ENCODE data around the gene NKX1-2.
"Not testable (repeated sequence)": the region's sequence is repeated elsewhere in the genome, so short reads cannot be mapped to it uniquely, and the experiment has no call there.

NKX1-2 gene

GRCh38 chr10:124449170-124450011, 444 bp downstream of the NKX1-2 start:
- no peak for DNase-seq (ENCODE audit: low read depth in 3 of 3)

GRCh38 chr10:124448696-124449169, 1.1 kb downstream of the NKX1-2 start:
- DNase-seq (ENCODE audit: low read depth in 3 of 3) = no peak

GRCh38 chr10:124447751-124448466, 1.9 kb downstream of the NKX1-2 start:
- DNase-seq (ENCODE audit: low read depth in 3 of 3) = no peak

- no peak for DNase-seq (ENCODE audit: low read depth in 3 of 3)
These were observed 2.7 kb downstream of the NKX1-2 start for GRCh38 chr10:124446830-124447750.

- DNase-seq (ENCODE audit: low read depth in 3 of 3) = not testable (repeated sequence)
These were observed 8.1 kb downstream of the NKX1-2 start for GRCh38 chr10:124441694-124442093.

- DNase-seq (ENCODE audit: low read depth in 3 of 3) = no peak
These were observed 13.6 kb downstream of the NKX1-2 start for GRCh38 chr10:124436191-124436638.

- not testable (repeated sequence) for DNase-seq (ENCODE audit: low read depth in 3 of 3)
These were observed 14.2 kb downstream of the NKX1-2 start for GRCh38 chr10:124435683-124436082.

- DNase-seq (ENCODE audit: low read depth in 3 of 3) = no peak
These were observed 16.4 kb downstream of the NKX1-2 start for GRCh38 chr10:124433461-124433860.

- DNase-seq (ENCODE audit: low read depth in 3 of 3) = no peak
These were observed 19.8 kb downstream of the NKX1-2 start for GRCh38 chr10:124430077-124430476.

- no peak for DNase-seq (ENCODE audit: low read depth in 3 of 3)
These were observed 20.3 kb downstream of the NKX1-2 start for GRCh38 chr10:124429576-124429975.

- DNase-seq (ENCODE audit: low read depth in 3 of 3) = no peak
These were observed 21.5 kb downstream of the NKX1-2 start for GRCh38 chr10:124428207-124428777.

GRCh38 chr10:124425227-124425962, 24.4 kb downstream of the NKX1-2 start:
- DNase-seq (ENCODE audit: low read depth in 3 of 3) = no peak

GRCh38 chr10:124423813-124424212, 26.0 kb downstream of the NKX1-2 start:
- DNase-seq (ENCODE audit: low read depth in 3 of 3) = no peak

- no peak for DNase-seq (ENCODE audit: low read depth in 3 of 3)
These were observed 27.1 kb downstream of the NKX1-2 start for GRCh38 chr10:124422742-124423141.

- DNase-seq (ENCODE audit: low read depth in 3 of 3) = no peak
These were observed 29.6 kb downstream of the NKX1-2 start for GRCh38 chr10:124420254-124420653.

GRCh38 chr10:124419635-124420034, 30.2 kb downstream of the NKX1-2 start:
- DNase-seq (ENCODE audit: low read depth in 3 of 3) = no peak

GRCh38 chr10:124418726-124419501, 30.9 kb downstream of the NKX1-2 start, which contains the start of gene OAT:
OAT (minus strand) TSS chr10:124418923; CDS start chr10:124412171, 6,752 bp downstream.
- DNase-seq (ENCODE audit: low read depth in 3 of 3) = peak; percentile 89 to 92 (median 91)

GRCh38 chr10:124417895-124418725, 31.7 kb downstream of the NKX1-2 start:
- peak; percentile 6 to 17 (median 13) for DNase-seq (ENCODE audit: low read depth in 3 of 3)

- no peak for DNase-seq (ENCODE audit: low read depth in 3 of 3)
These were observed 33.1 kb downstream of the NKX1-2 start for GRCh38 chr10:124416733-124417132.
